Measurements from ENCODE around the gene SYNE2. TPM values are rescaled to one million over a fixed set of nuclear protein-coding genes. Genes with fewer than 3 reads are reported as not detected.

The SYNE2 gene
- total RNA-seq, 1 experiment from 2014 or later: 48.5 TPM

DNA sequence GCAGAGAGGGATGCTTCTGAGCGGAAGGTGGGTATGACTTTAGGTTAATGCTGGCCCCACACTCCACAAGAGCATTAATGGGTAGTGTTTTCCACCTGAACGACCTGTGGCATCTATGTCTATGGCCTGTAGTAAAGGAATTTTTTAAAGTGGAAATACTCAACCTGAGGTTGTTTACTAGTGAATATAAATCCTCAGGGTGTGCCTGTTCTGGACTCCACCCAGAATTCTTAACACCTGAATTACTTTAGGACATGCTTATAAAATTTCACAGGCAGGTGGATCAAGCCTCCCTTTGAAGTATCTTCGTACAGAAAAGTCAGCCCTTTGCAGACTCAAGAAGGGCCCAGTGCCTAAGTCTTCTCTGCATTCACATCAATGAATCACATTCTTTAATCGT is 245.3 kb downstream of the SYNE2 start:
- intact Hi-C loops (cut with micrococcal nuclease; ENCODE audit: unreplicated experiment): no loop called here
- TF ChIP-seq, protein P1, sequence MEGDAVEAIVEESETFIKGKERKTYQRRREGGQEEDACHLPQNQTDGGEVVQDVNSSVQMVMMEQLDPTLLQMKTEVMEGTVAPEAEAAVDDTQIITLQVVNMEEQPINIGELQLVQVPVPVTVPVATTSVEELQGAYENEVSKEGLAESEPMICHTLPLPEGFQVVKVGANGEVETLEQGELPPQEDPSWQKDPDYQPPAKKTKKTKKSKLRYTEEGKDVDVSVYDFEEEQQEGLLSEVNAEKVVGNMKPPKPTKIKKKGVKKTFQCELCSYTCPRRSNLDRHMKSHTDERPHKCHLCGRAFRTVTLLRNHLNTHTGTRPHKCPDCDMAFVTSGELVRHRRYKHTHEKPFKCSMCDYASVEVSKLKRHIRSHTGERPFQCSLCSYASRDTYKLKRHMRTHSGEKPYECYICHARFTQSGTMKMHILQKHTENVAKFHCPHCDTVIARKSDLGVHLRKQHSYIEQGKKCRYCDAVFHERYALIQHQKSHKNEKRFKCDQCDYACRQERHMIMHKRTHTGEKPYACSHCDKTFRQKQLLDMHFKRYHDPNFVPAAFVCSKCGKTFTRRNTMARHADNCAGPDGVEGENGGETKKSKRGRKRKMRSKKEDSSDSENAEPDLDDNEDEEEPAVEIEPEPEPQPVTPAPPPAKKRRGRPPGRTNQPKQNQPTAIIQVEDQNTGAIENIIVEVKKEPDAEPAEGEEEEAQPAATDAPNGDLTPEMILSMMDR (IDR thresholded peaks at IDR 0.05; ENCODE audit: insufficient read depth in 1 of 2, low read depth in 1 of 2, low read length in 1 of 2, severe bottlenecking in 1 of 2, unreplicated experiment in 1 of 2): no peak
- no peaks in the 10 kb centered on the region for H3K9me3 ChIP-seq
- Mint-ChIP-seq H3K27me3 (ENCODE audit: insufficient read depth, unreplicated experiment) (no peaks in the 10 kb centered on the region), H3K27ac (ENCODE audit: unreplicated experiment) (no peak overlapping the region), H3K4me3 (ENCODE audit: unreplicated experiment) (no peak overlapping the region), H3K9me3 (ENCODE audit: unreplicated experiment) (no peaks in the 10 kb centered on the region), H3K4me1 (ENCODE audit: low read depth, unreplicated experiment) (no peaks in the 10 kb centered on the region), H3K36me3 (ENCODE audit: insufficient read depth, unreplicated experiment) (peaks cover 13% of the 10 kb centered on the region)
- POLR2A ChIA-PET: no interaction called here
- BruUV-seq (replicated peaks): no TSS peak
- no peaks in the 10 kb centered on the region for H3K4me1 ChIP-seq
- no peaks in the 10 kb centered on the region for H3K36me3 ChIP-seq (ENCODE audit: control insufficient read depth, insufficient read depth, low read length)
- DNase-seq: no peak
- no peaks in the 10 kb centered on the region for H3K27me3 ChIP-seq (replicated peaks; ENCODE audit: control insufficient read depth, insufficient read depth, low read length)
- no peak overlapping the region for H3K4me3 ChIP-seq (ENCODE audit: low read depth, low read length)
- CTCF ChIA-PET: no interaction called here

DNA sequence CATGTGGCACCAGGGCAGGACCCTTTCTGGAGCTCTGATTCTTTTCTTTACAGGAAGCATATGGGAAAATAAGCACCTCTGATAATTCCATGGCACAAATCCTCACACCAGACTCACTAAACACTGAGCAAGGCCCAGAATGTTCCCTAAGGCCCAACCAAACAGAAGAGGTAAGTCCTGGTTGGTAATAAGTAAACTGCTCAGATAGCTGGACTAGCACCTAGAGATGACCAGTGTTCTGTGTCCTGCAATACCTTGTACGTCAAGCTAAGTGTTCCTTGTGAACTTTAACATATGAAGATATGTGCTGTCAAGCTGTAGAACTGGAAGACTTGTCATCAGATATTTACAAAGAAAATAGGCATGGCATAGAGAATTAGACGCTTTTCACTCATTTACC is 254.6 kb downstream of the SYNE2 start:
- TF ChIP-seq, protein P1 (IDR thresholded peaks at IDR 0.05; ENCODE audit: insufficient read depth in 1 of 2, low read depth in 1 of 2, low read length in 1 of 2, severe bottlenecking in 1 of 2, unreplicated experiment in 1 of 2): no peak
- intact Hi-C loops (cut with micrococcal nuclease; ENCODE audit: unreplicated experiment): no loop called here
- Histone ChIP-seq H3K36me3 (ENCODE audit: control insufficient read depth, insufficient read depth, low read length) (no peaks in the 10 kb centered on the region), H3K4me3 (ENCODE audit: low read depth, low read length) (no peak overlapping the region), H3K27me3 (replicated peaks; ENCODE audit: control insufficient read depth, insufficient read depth, low read length) (no peaks in the 10 kb centered on the region), H3K9me3 (no peaks in the 10 kb centered on the region), H3K4me1 (no peaks in the 10 kb centered on the region)
- ChIA-PET CTCF (no interaction called here), POLR2A (no interaction called here)
- no TSS peak for BruUV-seq (replicated peaks)
- H3K4me3 Mint-ChIP-seq (ENCODE audit: unreplicated experiment): no peak overlapping the region
- DNase-seq: no peak
- no peaks in the 10 kb centered on the region for H3K36me3 Mint-ChIP-seq (ENCODE audit: insufficient read depth, unreplicated experiment)
- H3K9me3 Mint-ChIP-seq (ENCODE audit: unreplicated experiment): no peaks in the 10 kb centered on the region
- no peaks in the 10 kb centered on the region for H3K27me3 Mint-ChIP-seq (ENCODE audit: insufficient read depth, unreplicated experiment)
- no peak overlapping the region for H3K27ac Mint-ChIP-seq (ENCODE audit: unreplicated experiment)
- H3K4me1 Mint-ChIP-seq (ENCODE audit: low read depth, unreplicated experiment): no peaks in the 10 kb centered on the region

DNA sequence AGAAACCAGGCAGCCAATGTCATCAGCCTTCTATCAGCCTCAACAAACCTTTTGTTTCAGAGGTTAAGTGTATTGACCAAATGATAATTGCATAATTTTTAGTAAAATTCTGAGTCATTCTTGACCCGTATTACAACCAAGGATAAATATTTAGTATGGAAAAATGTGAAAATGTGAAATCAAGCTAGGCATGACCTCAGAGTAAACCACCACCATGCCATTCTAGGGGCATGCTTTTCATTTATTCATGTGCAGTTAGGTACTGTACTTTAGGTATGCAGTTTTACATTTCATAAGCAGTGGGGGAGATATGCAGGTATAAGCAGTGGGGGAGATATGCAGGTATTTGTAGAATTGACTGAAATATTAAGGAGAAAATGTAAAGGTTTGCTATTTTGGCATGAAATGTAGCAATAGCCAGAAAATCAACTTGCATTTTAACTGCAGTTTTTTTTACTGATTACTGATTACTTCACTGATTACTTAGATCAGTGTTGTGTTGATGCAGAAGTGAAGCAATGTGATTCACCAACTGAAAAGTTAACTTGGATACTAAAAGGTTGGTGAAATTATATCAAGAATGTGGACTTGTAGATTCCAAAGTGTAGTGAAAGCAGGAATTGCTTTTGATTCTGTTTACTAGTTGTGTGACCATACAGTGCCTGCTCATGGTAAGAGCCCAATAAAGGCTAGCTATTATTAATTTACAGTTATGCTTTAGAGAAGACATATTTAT is 257.2 kb downstream of the SYNE2 start:
- no peaks in the 10 kb centered on the region for H3K9me3 ChIP-seq
- CTCF ChIA-PET: no interaction called here
- DNase-seq: no peak
- Mint-ChIP-seq H3K27ac (ENCODE audit: unreplicated experiment) (no peak overlapping the region), H3K4me3 (ENCODE audit: unreplicated experiment) (no peak overlapping the region), H3K36me3 (ENCODE audit: insufficient read depth, unreplicated experiment) (peaks cover 1% of the 10 kb centered on the region), H3K27me3 (ENCODE audit: insufficient read depth, unreplicated experiment) (no peaks in the 10 kb centered on the region), H3K4me1 (ENCODE audit: low read depth, unreplicated experiment) (no peaks in the 10 kb centered on the region), H3K9me3 (ENCODE audit: unreplicated experiment) (no peaks in the 10 kb centered on the region)
- H3K4me3 ChIP-seq (ENCODE audit: low read depth, low read length): no peak overlapping the region
- peaks cover 2% of the 10 kb centered on the region; the same call in 1 of the 2 replicates for H3K36me3 ChIP-seq (ENCODE audit: control insufficient read depth, insufficient read depth, low read length)
- TF ChIP-seq, protein P1 (IDR thresholded peaks at IDR 0.05; ENCODE audit: insufficient read depth in 1 of 2, low read depth in 1 of 2, low read length in 1 of 2, severe bottlenecking in 1 of 2, unreplicated experiment in 1 of 2): no peak
- BruUV-seq (replicated peaks): no TSS peak
- POLR2A ChIA-PET: no interaction called here
- H3K4me1 ChIP-seq: no peaks in the 10 kb centered on the region; the same call in 1 of the 2 replicates
- no peaks in the 10 kb centered on the region for H3K27me3 ChIP-seq (replicated peaks; ENCODE audit: control insufficient read depth, insufficient read depth, low read length)
- intact Hi-C loops (cut with micrococcal nuclease; ENCODE audit: unreplicated experiment): no loop called here

Measured in Caco-2 (cell line).